HG03439 (cell line): ENCODE data around the gene PHETA2.

Source experiments
- ATAC-seq: cut with Tn5 transposase; IDR thresholded peaks from one replicate; pipeline ENCODE4 v1.9.1; 2021; ENCODE audit warnings: mild to moderate bottlenecking, moderate library complexity; ENCODE audit not compliant: unreplicated experiment

The PHETA2 gene, protein sequence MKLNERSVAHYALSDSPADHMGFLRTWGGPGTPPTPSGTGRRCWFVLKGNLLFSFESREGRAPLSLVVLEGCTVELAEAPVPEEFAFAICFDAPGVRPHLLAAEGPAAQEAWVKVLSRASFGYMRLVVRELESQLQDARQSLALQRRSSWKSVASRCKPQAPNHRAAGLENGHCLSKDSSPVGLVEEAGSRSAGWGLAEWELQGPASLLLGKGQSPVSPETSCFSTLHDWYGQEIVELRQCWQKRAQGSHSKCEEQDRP

DNA sequence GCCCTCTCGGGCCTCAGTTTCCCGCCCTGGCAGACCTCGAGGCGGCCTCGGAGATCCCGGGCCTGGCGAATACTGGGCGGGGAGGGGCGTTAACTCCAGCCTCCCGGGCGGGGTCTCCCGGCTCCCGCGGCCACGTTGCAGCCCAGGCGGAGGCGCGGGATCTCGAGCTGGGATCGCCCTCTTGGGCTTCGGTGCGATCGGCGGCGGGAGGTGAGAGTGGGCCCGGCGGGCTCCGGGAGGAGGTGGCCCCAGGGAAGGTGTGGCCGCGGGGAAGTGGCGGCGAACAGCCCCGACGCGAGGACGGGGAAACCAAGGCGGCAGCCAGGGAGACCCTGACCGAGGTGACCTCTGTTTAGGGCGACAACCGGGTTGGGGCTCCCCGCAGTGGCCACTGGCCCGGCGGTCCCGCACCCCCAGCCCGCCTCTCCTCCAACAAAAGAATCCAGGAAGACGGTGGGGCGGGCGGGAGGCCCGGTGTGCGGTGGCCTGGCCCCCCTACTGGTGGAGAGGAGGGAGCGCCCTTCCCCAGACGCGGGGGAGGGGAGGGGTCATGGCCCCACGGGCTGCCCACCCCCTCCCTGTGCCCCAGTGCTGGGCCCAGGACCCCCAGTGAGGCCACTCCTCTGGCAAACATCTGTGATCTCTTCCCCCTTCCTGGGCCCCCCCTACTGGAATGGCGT, at the start of gene PHETA2:
Gene PHETA2, plus strand, starts transcription at position 117 of the 680 bp plus-strand sequence. CDS start 3,046 bp downstream, outside the sequence.
- ATAC-seq: no peak

DNA sequence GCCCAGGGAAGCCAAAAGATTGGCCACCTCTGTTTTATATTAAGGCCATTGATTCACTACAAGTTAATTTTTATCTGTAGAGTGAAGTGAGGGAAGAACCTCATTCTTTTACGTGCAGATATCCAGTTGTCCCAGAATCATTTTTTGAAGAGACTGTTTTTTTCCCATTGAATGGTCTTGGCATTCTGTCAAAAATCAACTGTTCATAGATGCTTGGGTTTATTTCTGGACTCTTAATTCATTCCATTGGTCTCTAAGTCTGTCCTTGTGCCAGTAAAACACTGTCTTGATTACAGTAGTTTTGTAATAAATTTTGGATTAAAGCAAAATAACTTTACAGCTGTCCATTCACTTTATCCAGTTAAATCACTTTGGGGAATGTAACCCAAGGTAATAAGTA, 48.6 kb upstream of the PHETA2 start:
- no peak for ATAC-seq

DNA sequence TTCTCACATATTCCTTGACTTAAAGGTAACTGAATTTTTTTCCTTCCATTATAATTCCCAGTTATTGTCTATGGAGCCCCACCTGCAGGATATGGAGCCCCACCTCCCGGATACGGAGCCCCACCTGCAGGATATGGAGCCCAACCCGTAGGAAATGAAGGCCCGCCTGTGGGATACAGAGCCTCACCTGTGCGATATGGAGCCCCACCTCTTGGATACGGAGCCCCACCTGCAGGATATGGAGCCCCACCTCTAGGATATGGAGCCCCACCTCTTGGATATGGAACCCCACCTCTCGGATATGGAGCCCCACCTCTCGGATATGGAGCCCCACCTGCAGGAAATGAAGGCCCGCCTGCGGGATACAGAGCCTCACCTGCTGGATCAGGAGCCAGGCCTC, 47.3 kb upstream of the PHETA2 start:
- no peak for ATAC-seq

DNA sequence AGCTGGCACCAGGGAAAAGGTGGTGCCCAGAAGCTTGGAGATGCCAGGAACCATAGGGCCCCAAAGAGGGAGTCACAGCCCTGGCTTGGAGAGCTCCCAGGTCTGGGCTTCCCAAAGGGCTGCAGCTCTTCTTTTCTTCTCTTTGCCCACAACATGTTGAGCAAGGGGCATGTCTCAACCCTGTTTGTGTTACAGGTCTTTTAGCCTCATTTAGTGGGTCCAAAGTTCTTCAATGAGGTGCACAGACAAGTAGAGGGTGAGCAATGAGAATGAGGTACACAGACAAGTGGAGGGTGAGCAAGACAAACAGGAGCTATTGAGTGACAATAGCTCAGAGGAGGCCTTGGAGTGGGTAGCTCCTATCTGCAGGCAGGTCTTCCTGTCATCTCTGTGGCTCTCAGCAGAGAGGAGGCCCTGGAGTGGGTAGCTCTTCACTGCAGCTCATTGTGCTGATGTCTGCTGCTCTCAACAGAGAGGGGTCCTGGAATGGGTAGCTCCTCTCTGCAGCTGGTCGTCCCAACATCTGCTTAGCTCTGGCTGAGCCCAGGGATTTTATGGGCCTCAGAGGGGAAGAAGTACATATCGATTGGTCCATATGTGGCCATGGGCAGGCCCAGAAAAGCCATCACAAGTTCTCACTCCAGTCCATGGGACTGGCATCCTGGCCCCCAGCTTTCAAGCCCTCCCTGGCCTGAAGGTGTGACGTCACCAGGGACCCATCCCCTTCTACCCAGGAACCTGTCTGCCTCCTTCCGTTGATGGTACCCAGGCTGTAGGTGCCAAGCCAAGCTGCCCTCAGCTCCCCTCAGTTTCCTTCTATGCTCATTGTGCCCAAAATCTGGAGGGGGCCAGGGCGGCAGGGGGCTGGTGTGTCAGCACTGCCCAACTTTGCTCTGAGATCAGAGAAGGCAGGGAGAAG, 40.5 kb upstream of the PHETA2 start:
- no peak for ATAC-seq

DNA sequence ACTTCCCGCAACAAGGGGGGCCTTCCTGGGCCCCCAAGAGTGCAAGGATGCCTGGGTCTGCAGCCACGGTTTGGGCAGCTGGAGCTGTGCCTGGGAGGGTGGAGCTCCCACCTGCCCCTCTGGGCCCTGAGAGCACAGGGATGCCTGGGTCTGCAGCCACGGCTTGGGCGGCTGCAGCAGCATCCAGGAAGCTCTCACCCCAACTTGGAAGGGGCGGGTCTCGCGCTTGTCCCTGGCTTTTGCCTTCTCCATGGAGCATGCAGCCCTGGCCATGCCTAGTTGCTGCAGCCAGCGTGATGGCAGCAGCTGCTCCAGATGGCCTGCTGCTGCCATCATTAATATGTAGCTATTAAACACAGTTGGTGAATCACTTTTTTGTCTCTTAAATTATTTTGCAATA, 38.8 kb upstream of the PHETA2 start:
- no peak for ATAC-seq

DNA sequence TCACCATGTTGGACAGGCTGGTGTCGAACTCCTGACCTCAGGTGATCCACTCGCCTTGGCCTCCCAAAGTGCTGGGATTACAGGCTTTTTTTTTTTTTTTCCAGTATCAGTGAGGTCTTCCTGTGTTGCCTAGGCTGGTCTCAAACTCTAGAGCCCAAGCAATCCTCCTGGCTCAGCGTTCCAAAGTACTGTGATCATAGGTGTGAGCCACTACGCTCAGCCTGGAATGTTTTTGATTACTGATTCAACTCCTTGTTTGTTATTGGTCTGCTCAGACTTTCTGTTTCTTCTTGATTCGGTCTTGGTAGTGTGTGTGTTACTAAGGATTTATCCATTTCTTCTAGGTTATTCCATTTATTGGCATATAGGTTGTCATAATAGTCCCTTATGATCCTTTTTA, 34.8 kb upstream of the PHETA2 start:
- ATAC-seq: no peak

DNA sequence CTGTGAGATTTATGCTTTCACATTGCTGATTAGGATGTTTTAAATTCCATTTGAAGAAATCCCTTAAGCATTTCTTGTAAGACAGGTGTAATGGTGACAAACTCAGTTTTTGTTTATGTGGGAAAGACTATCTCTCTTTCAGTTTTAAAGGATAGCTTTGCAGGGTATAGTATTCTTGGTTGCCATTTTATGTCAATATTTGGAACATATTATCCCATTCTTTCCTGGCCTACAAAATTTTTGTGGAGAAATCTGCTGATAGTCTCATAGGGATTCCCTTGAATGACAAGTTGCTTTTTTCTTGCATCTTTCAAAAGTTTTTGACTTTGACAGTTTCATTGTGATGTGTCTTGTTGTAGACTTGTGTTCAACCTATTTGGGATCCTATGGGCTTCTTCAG, 32.3 kb upstream of the PHETA2 start:
- ATAC-seq: no peak

DNA sequence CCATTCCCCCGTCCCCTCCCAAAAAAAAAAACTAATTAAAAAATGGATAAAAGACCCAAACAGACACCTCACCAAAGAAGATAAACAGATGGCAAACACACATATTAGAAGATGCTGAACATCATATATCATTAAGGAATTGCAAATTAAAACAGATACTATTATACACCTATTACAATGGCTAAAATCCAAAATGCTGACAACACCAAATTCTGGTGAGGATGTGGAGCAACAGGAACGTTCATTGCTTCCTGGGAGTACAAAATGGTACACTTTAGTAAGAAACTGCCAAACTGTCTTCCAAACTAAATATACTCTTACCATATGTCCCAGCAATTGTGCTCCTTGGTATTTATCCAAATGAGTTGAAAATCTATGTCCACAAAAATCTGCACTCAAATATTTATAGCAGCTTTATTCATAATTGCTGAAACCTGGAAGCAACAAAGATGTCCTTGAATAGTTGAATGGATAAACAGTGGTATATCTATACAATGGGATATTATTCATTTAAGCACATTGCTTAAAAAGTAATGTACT, 23.3 kb upstream of the PHETA2 start:
- no peak for ATAC-seq

DNA sequence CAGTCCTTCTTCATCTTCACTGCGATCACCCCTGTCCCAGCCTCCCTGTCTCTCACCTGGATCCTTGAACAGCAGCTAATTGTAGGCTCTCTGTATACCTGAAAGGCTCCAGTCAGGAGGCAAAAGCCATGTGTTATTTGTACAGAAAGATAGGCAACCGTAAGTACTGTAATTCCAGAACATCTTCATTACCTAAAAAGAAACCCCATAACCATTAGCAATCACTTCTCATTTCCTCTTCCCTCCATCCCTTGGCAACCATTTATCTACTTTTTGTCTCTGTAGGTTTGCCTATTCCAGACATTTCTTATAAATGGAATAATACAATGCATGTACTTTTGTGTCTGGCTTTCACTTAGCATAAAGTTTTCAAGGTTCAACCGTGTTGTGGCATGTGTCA, 21.3 kb upstream of the PHETA2 start:
- ATAC-seq: no peak

DNA sequence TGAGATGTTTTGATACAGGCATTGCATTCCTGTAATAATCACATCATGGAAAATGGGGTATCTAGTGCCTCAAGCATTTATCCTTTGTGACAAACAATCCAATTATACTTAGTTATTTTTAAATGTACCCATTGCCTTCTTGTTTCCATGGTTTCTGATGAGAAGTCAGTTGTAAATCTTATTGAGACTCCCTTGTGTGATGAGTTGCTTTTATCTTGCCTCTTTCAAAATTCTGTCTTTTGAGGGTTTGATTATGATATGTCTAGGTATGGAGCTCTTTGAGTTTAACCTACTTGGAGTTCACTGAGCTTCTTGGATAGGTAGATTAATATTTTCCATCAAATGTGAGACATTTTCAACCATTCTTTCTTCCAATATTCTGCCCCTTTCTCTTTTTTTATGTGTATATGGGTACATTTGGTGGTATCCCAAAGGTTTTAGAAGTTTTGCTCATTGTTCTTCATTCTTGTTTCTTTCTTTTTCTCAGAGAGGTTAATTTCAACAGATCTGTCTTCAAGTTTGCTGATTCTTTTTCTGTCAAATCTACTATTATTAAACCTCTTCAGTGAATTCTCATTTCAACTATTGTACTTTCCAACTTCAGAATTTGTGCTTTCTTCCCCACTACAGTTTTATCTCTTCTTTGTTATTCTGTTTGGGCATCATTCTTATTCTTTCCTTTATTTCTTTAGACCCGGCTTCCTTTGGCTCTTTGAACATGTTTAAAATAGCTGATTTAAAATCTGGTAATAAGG, 17.1 kb upstream of the PHETA2 start:
- no peak for ATAC-seq

DNA sequence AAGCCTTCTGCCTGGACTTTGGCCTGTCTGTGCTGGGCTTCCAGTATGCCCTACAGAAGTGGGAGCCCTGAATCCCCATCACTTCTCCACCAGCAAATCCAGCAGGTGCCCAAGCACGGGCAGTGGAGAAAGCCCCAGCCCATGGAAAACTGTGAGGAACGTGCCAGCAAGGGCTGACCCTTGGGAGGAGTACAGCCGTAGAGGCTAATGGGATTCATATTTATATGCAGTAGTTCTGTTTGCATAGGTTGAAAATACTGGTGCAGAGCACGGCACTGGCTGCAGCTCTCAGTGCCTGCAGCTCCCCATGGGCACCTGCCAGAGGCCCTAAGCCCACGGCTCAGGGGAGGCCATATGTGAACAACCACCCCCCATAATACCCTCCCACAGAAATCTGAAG, 13.6 kb upstream of the PHETA2 start:
- ATAC-seq: no peak

DNA sequence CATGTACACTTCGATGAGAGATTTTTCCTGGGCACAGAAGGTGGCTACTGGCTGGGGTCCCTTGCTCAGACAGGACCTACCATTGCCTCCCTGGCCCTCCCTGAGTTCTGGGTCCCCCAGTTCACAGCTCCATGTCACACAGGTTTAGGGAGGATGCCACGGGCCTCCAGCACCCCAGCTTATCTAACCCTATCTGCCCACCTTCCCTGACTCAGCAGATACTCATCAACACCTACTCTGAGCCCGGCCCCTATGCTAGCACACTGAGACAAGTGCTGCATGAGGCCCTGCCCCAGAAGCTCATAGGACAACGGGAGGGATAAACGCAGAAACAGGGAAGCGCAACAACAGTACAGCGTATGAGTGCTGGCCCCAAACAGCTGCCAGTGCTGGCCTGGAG, 13.0 kb upstream of the PHETA2 start:
- ATAC-seq: no peak

DNA sequence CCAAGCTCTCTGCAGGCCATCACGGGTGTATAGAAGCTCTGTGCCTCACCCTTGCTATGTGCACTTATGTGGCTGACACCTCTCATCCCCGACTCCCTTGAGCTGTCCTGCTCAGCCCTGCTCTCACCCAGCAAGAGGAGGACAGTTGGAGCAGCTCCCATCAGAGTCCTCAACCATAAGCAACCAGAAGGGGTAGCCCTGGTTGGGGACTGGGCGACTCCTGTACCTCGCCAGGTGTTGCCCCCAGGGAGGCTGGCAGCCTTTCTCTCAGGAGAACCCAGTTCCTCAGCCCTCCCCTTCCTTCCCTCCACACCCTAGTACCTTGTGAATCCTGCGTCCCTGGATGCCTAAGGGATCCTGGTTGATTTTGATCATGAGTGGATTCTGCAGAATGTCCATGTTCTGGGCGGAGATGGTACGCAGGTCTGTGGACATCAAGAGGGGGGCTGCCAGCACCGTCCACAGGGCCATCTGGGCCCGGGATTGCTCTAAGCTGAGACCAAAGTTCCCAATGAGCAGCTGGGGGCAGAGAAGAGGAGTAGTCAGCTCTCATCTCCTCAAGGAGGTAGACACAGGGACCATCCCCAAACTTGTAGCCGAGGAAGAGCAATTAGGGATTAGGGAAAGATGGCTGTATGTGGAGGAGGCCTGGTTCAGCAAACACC, 11.4 kb upstream of the PHETA2 start:
- ATAC-seq: no peak

DNA sequence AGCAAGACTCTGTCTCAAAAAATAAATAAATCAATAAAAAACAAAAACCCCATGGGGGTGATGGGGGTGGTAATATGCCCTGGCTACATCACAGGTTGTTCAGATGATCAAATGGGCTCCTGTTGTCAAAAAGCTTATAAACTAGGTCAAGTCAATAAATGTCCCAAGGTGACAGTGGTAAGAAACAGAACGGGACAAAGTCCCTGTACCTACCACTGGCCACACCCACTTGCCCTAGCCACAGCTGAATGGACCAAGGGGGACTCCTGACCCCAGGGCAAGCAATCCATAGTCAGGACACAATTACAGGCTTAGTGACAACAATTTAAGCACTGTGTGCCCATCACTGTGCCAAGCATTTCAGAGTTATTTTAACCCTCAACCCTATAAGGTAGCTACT, 9.4 kb upstream of the PHETA2 start:
- ATAC-seq: no peak

DNA sequence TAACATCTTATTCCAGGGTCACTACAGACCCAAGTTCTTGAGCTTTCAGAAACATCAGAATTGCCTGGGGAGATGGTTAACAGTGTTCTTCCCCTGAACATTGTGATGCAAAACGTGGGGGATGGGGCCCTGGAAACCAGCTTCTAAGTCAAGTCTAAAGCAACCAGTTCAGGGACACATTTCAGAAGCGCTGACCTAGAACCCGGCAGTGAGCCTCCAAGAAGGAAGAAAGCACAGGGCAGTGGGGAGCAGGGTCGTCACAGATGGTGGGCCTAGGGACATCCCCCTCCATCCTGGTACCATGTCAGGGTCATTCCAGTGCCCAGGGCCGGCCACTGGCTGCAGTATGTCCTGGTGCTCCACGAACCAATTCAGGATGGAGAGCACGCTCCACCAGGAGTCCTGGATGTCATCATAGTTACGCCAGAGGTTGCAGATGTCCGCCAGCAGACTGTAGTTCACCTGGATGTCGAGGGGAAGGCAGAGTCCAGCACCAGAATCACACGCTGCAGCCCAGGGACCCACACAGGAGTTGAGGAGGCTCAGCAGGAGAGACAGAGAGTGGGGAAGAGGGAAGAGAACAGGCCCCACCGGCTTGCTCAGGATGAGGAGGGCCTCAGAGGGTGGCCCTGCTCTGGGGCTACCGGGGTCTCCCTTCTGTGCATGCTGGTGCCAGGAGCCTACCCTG, 8.5 kb upstream of the PHETA2 start:
- ATAC-seq: no peak

DNA sequence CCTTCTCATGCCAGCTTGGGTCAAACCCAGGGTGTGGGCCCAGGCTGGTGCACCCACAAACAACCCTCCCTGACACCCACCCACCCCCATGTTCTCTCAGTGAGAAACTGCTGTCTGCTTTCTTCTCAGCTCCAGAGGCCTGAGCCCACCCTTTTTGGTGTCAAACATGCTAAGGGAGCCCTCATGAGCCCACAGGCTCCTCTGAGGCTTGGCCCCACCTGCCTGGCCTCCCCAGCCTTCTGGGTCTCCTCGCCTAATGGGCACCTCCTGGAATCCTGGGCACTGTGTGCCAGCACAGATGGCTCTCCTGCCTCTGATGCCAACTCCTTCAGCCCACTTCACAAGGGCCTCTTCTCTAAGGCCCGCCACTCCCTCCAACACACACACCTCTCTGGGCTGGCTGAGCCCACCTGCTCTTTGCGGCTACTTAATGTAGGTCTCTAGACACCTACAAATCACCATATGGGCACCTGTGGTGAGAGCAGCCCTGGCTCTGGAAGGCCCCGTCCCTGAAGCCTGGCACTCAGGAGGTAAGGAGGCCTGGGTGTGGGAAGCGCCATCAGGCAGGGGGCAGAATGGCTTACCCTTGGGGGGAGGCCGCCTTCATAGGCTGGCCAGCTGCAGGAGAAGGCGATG, 7.8 kb upstream of the PHETA2 start:
- no peak for ATAC-seq

DNA sequence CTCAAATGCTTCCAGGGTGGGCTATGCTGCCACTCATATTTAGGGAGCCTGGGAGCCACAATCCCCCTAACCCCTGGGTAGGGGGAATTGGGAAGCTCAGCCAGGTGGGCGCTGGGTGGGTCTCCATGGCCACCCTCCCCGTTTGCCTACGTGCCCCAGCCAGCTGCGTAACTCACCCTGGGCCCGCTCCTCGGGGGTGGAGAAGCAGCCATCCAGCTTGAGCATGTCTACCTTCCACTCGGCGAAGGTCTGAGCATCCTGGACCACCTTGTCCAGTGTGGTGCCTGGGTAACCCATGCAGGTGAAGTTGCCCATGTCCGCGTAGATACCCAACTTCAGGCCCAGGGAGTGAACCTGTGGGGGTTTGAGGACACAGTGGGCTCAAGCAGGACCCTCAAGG, 7.1 kb upstream of the PHETA2 start:
- no peak for ATAC-seq

DNA sequence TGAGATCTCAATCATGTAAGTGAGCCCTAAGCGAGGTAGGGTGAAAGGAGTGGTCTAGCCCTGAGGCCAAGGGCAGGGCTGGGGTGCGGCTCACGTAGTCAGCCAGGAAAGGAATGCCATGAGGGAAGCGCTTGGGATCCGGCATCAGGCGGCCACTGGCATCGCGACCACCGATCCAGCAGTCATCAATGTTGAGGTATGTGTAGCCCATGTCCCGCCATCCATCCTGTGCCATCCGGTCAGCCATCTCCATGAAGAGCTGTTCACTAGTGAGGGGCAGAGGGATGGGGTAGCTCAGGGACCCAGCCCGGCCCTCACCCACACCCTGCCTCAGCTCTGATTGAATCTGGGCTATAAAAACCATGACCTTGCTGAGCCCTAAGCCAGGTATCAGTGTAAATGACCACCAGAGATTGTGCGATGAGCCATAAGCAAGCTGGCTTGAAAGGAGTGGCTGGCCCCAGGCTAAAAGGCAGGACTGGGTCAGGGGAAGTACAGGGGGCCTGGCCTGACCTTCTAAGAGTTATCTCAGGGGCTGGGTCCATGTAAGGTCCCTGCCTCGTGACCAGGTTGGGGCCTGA, 6.3 kb upstream of the PHETA2 start:
- no peak for ATAC-seq

DNA sequence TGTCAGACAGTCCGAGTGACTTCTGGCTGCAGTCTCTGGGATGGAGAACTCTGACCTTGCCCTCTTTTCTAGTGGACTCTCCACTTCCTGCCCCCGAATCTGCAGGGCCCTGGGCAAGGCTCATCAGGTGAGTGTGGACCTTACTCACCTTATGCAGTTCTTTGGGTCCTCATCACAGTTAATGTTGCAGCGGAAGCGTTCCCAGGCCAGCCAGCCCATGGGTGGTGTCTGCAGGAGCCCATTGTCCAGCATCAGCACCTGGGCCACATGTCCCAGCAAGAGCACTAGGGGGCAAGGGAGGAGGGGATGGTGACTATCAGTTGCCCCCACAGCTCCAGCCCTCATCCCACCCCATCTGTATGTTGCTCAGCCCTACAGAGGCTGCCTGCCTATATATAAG, 5.8 kb upstream of the PHETA2 start:
- ATAC-seq: no peak
